Lower leg skin (tissue), 4 donors: Measurements from ENCODE around the gene LNP1. TPM values are rescaled to one million over a fixed set of nuclear protein-coding genes. Genes with fewer than 3 reads are reported as not detected.

ENCODE experiments used
- DNase-seq, 2 donors: peaks; one replicate each; pipeline ENCODE4 v3.0.0-alpha.2; 2019; ENCODE audit warnings: low spot score in 2 of 2
- H3K4me3 ChIP-seq: fragments of 200-600 bp; sonication (generic); 2 replicates; pipeline ENCODE4 v1.5.1; 2017; ENCODE audit warnings: mild to moderate bottlenecking, low read depth; ENCODE audit not compliant: poor library complexity, severe bottlenecking
- CTCF ChIP-seq, 3 donors: fragments of 450-650 bp; IDR thresholded peaks; one replicate each; pipeline ENCODE4 v1.5.1; 2016; ENCODE audit warnings: antibody characterized with exemption in 3 of 3, mild to moderate bottlenecking in 3 of 3, moderate library complexity in 2 of 3
- POLR2A ChIP-seq, 2 donors: fragments of 450-650 bp; IDR thresholded peaks; one replicate each; pipeline ENCODE4 v1.6.1; 2016 to 2017; ENCODE audit warnings: antibody characterized with exemption in 2 of 2, mild to moderate bottlenecking in 1 of 2, moderate library complexity in 1 of 2
- WGBS, 2 donors: methylation state at CpG; one replicate each; pipeline ENCODE4 v1.1.5; 2018; 5-methylcytosine and 5-hydroxymethylcytosine counted together
- intact Hi-C: fragments of 100-400 bp; cut with DNase I; formaldehyde crosslinking; loops from one replicate; pipeline ENCODE4 v1.15.0; 2023; ENCODE audit warnings: low total_unique reads
- total RNA-seq, 4 donors: library from RNA; depleted of rRNA; stranded (reverse); fragments of >200 nt; gene quantifications; one replicate each; pipeline ENCODE4 v1.1.0, GENCODE V29; 2016

LNP1 gene
- total RNA-seq, 4 donors from 2014 or later = 0.19 to 1.7 (median 0.85) TPM

- TF ChIP-seq CTCF (IDR thresholded peaks at IDR 0.05) (no peak), POLR2A (IDR thresholded peaks at IDR 0.05) (no peak)
- 27 to 34% methylated on average over 8 of the region's 8 CpGs for WGBS, 2 donors
- no peak overlapping the region for H3K4me3 ChIP-seq
- intact Hi-C loops = no loop called here
- DNase-seq = no peak
Observed at GRCh38 chr3:100426067-100426682, 24.8 kb downstream of the LNP1 start.

DNA sequence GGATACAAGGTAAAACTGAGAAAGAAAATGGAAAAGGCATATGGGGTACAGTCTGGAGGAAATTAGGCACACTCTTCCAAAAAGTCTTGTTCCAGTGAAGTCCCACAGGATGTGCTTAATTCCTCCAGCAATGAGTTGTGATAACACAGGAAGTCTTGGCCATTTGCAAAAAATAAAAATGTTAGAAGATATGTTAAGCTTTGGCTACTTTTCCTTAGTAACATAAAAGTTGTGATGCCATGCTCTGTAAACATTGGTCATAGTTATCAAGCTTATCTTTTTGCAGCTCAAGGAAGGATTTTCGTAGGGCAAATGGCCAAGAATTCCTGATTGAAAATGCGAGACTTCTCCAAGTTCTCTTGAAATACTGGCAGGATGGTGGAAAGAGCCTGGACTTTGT is 26.4 kb downstream of the LNP1 start:
- intact Hi-C loops = no loop called here
- no peak overlapping the region for H3K4me3 ChIP-seq
- no peak for DNase-seq
- TF ChIP-seq POLR2A (IDR thresholded peaks at IDR 0.05) (no peak), CTCF (IDR thresholded peaks at IDR 0.05) (no peak)
- 46 to 61% methylated on average over 2 of the region's 2 CpGs for WGBS, 2 donors

DNA sequence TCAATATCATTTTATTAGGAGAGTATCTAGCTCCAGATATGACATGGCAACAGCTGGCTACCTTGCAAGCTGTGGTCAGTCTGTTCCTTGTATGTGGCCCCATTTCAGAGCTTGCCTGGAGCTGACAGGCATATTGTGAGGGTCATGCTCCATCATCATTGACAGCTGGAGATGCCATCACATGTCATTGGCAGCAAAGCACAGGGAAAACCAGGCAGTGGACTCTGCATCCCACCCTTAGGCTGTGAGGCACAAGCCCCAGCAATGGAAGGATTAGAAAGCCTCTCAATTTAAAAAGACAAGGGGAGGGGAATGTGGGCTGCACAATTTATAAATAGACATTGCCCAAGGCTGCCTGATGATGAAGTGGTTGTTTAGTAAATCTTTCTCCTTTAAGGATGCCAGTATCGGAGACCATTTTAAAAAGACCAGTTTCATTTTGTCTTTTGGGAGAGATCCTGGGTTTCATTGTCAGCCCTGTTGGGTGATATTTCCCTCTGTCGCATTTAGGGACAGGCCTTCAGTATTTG is 27.9 kb downstream of the LNP1 start:
- TF ChIP-seq POLR2A (IDR thresholded peaks at IDR 0.05) (no peak), CTCF (IDR thresholded peaks at IDR 0.05) (no peak)
- intact Hi-C loops = no loop called here
- WGBS, 2 donors = 93% methylated on average over 2 of the region's 2 CpGs
- no peak overlapping the region for H3K4me3 ChIP-seq
- no peak for DNase-seq

- no peak overlapping the region for H3K4me3 ChIP-seq
- DNase-seq = no peak
- WGBS, 2 donors = 94% methylated on average over 2 of the region's 2 CpGs
- intact Hi-C loops = no loop called here
- no peak for TF ChIP-seq POLR2A (IDR thresholded peaks at IDR 0.05)
- TF ChIP-seq CTCF (IDR thresholded peaks at IDR 0.05) = no peak
Observed at GRCh38 chr3:100436951-100437350, 35.6 kb downstream of the LNP1 start.

DNA sequence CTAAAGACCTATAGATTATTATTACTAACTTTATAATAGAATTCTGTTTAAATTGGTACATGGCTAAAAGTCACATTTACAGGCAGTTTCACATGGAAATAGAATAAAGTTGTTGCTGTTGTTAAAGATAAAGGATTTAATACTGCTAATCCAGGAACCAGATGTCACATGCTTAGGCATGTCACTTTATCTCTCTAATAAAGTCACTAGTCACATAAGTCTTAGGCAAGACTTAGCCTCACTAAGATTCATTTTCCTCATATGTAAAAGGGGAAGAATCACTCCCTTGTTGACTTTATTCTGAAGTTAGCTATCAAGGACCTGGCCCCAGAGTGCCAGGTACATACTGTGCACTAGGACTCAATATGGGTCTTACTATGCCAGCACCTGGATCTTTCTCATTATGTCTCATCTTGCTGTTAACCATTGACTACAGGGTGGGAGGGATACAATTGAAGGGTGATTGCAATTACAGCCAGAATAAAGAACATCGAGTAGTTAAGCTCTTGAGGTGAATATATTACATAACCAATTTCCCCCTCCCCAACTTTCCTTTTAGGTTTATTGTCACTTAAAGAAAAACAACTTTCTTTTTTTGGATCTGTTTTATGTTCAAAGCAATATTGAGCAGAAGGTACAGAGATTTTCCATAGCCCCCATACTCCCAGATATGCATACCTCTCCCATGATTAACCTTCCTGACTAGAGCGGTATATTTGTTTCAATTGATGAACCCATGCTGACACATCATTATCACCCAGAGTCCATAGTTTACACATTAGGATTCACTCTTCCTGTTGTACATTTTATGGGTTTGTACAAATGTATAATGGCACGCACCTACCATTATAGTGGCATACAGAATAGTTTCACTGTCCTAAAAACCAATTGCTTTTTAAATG is 36.6 kb downstream of the LNP1 start:
- intact Hi-C loops = no loop called here
- DNase-seq = no peak
- no peak overlapping the region for H3K4me3 ChIP-seq
- no peak for TF ChIP-seq CTCF (IDR thresholded peaks at IDR 0.05)
- no peak for TF ChIP-seq POLR2A (IDR thresholded peaks at IDR 0.05)
- WGBS, 2 donors = 92 to 95% methylated on average over 3 of the region's 3 CpGs
